Adrenal gland (tissue), 12 donors: ENCODE measurements around the gene CELF2. TPM values are rescaled to one million over a fixed set of nuclear protein-coding genes. Genes with fewer than 3 reads are reported as not detected.
A peak's percentile ranks its signal among the peaks of the same experiment; 100 is the strongest.

Experiments used
- DNase-seq, 7 donors: peaks; one replicate each; pipeline ENCODE4 v3.0.0-alpha.2; 2019 to 2020
- H3K27ac ChIP-seq, 5 donors: fragments of 200-600 bp; sonication (generic) in 4 of 5; 1 replicate in 3 of 5; 2 replicates in 2 of 5; pipeline versions ENCODE4 v1.5.1 to v1.8.0; 2016 to 2020; ENCODE audit warnings: mild to moderate bottlenecking in 1 of 5
- H3K27me3 ChIP-seq: fragments of 200-600 bp; 2 replicates; pipeline ENCODE4 v1.8.0; 2021
- H3K36me3 ChIP-seq, 2 donors: fragments of 200-600 bp; replicated peaks in 1 of 2; 1 replicate in 1 of 2; 2 replicates in 1 of 2; pipeline versions ENCODE4 v1.5.1 to v1.8.0; 2018 to 2022
- H3K4me1 ChIP-seq, 2 donors: fragments of 200-600 bp; replicated peaks in 1 of 2; 1 replicate in 1 of 2; 2 replicates in 1 of 2; pipeline versions ENCODE4 v1.5.1 to v1.8.0; 2018 to 2021
- H3K4me3 ChIP-seq, 4 donors: fragments of 200-600 bp; sonication (generic) in 3 of 4; one replicate each; pipeline ENCODE4 v1.5.1; 2016 to 2018
- H3K9me3 ChIP-seq, 3 donors: fragments of 200-600 bp; sonication (generic) in 1 of 3; replicated peaks in 1 of 3; 1 replicate in 2 of 3; 2 replicates in 1 of 3; pipeline versions ENCODE4 v1.5.1 to v1.8.0; 2016 to 2021
- CTCF ChIP-seq, 6 experiments: fragments of 450-650 bp in 4 of 6; fragments of 200-600 bp in 2 of 6; sonication (generic) in 1 of 6; IDR thresholded peaks; 1 replicate in 5 of 6; 2 replicates in 1 of 6; pipeline versions ENCODE4 v1.5.1 to v1.8.0; 2016 to 2021; ENCODE audit warnings: antibody characterized with exemption in 6 of 6, mild to moderate bottlenecking in 2 of 6, moderate library complexity in 1 of 6
- POLR2A ChIP-seq, 2 donors: fragments of 450-650 bp; IDR thresholded peaks; one replicate each; pipeline ENCODE4 v1.6.1; 2017; ENCODE audit warnings: antibody characterized with exemption in 2 of 2, mild to moderate bottlenecking in 2 of 2, moderate library complexity in 1 of 2
- WGBS, 4 donors: extraction: QIAGEN DNeasy Blood & Tissue Kit in 2 of 4; methylation state at CpG; one replicate each; pipeline versions ENCODE4 v1.1.5 to v1.1.7; 2013 to 2017; 5-methylcytosine and 5-hydroxymethylcytosine counted together
- intact Hi-C, 2 donors: fragments of 100-400 bp; cut with DNase I; formaldehyde crosslinking; loops; one replicate each; pipeline versions ENCODE4 v1.14.1 to v1.15.0; 2022 to 2023
- polyA plus RNA-seq, 3 donors: library from polyadenylated mRNA; stranded (reverse); fragments of 200-250 nt in 2 of 3; fragments of 350-450 nt in 1 of 3; fragmentation: Illumina TruSeq in 1 of 3; extraction: RNeasy Lipid Tissue Mini Kit (QIAGEN cat#74804) in 1 of 3; gene quantifications; one replicate each; pipeline ENCODE4 v1.2.3, GENCODE V29; 2013 to 2014
- total RNA-seq, 9 donors: library from RNA; depleted of rRNA in 4 of 9; stranded (reverse); fragments of >200 nt in 4 of 9; fragments of 120-200 nt in 1 of 9; fragmentation: NEBNext Ultra II Directional in 1 of 9; extraction: Animal tissue kit (Norgen Biotek cat#: 25700) in 1 of 9; gene quantifications; one replicate each; pipeline versions ENCODE4 v1.1.0 to v1.2.4, GENCODE V29; 2013 to 2023
- donor health status: healthy with polysubstance abuse.
- donor health status: Bipolar disorder and iron deficiency.
- donor health status: DM: yes; HTN: yes; CAD: no.
- donor health status: DM: no; HTN: no; CAD: no.
- donor health status: DM: no; HTN: no; CAD: no.
- donor health status: DM: yes; HTN: yes; CAD: no.

CELF2 gene
- total and polyA plus RNA-seq, 12 donors = 2.7 to 26.0 (median 10.3) TPM

- TF ChIP-seq CTCF (IDR thresholded peaks at IDR 0.05) = no peak
- no peak for TF ChIP-seq POLR2A (IDR thresholded peaks at IDR 0.05)
- no peaks in the 10 kb centered on the region for H3K4me1 ChIP-seq
- H3K27ac ChIP-seq = no peak overlapping the region
- no peaks in the 10 kb centered on the region for H3K36me3 ChIP-seq
- no peaks in the 10 kb centered on the region for H3K27me3 ChIP-seq
- intact Hi-C loops = no loop called here
- DNase-seq = peak in 1 of 7 donors; percentile 35
- WGBS, 4 donors = 68 to 86% (median 77%) methylated on average over 8 of the region's 8 CpGs
- no peak overlapping the region for H3K4me3 ChIP-seq
- H3K9me3 ChIP-seq = no peaks in the 10 kb centered on the region
These were observed 142.0 kb downstream of the CELF2 start for GRCh38 chr10:11159543-11160215.

DNA sequence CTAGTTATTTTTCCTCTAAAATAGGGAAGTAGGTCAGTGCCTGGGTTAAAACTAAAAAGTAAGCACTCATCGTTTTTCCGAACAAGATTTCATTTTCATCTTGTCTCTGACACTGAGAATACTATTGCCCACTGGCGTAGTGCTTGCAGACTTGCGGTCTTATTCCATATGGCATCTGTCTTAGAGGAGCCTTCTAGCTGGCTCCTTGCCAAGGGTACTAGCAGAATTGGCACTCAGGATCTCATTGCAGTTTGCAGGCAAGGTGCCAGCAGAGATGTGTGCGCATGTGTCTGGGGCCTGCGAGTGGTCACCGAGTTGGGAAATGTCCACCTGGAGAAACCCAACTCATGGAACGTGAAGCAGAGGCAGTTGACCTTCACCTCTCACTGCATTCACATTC is 143.4 kb downstream of the CELF2 start:
- Histone ChIP-seq H3K4me1 (no peaks in the 10 kb centered on the region), H3K27me3 (peaks cover 7% of the 10 kb centered on the region), H3K9me3 (no peaks in the 10 kb centered on the region), H3K27ac (peak overlapping the region in 1 of 5 donors; percentile 59), H3K36me3 (no peaks in the 10 kb centered on the region), H3K4me3 (no peak overlapping the region)
- intact Hi-C loops = no loop called here
- 71 to 81% (median 76%) methylated on average over 8 of the region's 8 CpGs for WGBS, 4 donors
- TF ChIP-seq CTCF (IDR thresholded peaks at IDR 0.05) = no peak
- TF ChIP-seq POLR2A (IDR thresholded peaks at IDR 0.05) = no peak
- DNase-seq = peak in 5 of 7 donors; percentile 38 to 70 (median 46)

DNA sequence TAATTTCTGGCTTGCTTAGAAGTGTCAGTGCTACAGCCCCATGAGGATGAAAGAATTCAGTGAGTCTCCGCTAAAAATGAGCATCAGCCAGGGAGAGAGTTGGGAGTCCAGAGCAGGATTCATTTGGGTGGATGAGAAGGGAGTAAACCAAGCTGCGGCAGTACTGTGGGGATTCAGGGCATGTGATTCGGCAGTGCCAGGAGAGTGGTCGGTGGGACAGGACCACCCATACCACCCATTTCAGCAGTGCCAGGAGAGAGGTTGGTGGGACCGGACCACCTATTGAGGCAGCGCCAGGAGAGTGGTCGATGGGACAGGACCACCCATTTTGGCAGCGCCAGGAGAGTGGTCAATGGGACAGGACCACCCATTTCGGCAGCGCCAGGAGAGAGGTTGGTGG is 144.2 kb downstream of the CELF2 start:
- H3K27ac ChIP-seq = peak overlapping the region in 1 of 5 donors; percentile 59
- intact Hi-C loops = no loop called here

More for the DNA sequence above, 144.2 kb downstream of the CELF2 start:
- H3K4me1 ChIP-seq = no peaks in the 10 kb centered on the region
- H3K4me3 ChIP-seq = no peak overlapping the region
- no peak for DNase-seq
- H3K36me3 ChIP-seq = no peaks in the 10 kb centered on the region
- WGBS, 4 donors = 90 to 98% (median 96%) methylated on average over 10 of the region's 10 CpGs
- no peak for TF ChIP-seq CTCF (IDR thresholded peaks at IDR 0.05)
- no peaks in the 10 kb centered on the region for H3K9me3 ChIP-seq
- peaks cover 7% of the 10 kb centered on the region for H3K27me3 ChIP-seq
